CD4-positive, alpha-beta T cell treated with Interleukin-17A for 1 hour (primary cell): ENCODE data around the gene TMEM121.
"Not testable (repeated sequence)": the region's sequence is repeated elsewhere in the genome, so short reads cannot be mapped to it uniquely, and the experiment has no call there.

Experiments used
- DNase-seq: peaks from one replicate; pipeline ENCODE4 v3.0.0-alpha.2; 2020

TMEM121 gene

DNA sequence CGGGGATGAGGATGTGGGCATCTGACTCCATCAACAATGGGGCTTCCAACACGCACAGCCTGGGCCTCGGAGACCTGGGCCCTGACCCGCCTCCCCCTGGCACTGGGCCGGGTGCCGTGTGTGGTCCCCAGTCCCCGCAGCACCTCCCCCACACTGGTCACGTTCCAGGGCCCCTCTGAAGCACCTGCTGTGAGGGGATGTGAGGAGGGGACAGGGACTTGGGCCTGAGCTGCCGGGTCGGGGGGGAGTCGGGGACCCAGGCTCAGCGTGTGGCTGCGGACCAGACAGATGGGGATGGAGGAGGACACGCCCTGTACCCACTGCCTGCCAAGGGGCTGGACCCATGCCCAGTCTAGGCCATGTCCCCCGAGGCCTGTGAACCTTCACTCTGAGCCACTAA lies 45.7 kb downstream of the TMEM121 start:
- DNase-seq: not testable (repeated sequence)

DNA sequence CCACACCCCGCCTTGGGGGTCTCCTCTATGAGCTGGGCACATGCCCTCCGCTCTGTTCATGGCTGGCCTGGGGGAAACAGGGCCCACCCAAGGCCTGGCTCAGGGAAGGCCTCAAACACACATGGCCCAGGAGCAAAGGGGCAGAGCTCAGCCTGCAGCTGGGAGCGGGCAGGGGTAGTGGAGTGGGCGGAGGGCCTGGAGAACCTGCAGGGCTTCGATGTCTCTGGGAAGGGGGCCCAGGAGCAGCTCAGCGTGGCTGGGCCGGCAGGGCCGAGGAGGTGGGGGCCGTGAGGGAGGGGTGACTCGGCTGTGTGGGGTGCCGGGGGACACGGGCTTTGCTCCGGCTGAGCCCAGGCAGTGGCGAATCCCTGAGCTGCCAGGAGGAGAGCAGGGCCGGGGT lies 47.5 kb downstream of the TMEM121 start:
- not testable (repeated sequence) for DNase-seq

- DNase-seq: not testable (repeated sequence)
These were observed 48.0 kb downstream of the TMEM121 start for GRCh38 chr14:105574411-105574810.

DNA sequence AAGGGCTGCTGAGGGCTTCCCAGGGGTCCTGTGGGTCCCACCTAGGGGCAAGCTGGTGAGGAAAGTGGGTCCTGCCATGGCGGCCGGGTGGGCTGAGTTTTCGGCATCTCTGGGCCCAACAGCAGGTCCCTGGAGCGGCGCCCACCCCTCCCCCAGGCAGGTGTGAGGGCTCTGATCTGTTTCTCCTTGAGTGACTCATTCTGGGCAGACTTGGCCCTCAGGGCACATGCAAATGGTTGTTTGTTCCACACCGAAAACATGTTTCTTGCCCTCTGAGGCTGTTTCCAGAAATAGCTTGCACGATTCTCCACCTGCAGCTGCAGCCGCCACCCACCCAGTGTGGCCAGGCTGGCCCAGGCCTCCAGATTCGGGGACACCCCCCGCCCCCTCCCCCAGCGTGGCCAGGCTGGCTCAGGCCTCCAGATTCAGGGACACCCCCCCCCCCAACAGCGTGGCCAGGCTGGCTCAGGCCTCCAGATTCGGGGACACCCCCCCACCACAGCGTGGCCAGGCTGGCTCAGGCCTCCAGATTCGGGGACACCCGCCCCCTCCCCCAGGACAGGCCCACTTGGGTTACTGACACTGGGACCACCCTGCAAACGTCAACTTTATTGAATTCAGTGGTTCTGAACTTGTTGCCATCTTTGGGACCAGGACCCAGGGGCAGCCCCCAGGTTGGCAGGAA lies 48.8 kb downstream of the TMEM121 start:
- not testable (repeated sequence) for DNase-seq

DNA sequence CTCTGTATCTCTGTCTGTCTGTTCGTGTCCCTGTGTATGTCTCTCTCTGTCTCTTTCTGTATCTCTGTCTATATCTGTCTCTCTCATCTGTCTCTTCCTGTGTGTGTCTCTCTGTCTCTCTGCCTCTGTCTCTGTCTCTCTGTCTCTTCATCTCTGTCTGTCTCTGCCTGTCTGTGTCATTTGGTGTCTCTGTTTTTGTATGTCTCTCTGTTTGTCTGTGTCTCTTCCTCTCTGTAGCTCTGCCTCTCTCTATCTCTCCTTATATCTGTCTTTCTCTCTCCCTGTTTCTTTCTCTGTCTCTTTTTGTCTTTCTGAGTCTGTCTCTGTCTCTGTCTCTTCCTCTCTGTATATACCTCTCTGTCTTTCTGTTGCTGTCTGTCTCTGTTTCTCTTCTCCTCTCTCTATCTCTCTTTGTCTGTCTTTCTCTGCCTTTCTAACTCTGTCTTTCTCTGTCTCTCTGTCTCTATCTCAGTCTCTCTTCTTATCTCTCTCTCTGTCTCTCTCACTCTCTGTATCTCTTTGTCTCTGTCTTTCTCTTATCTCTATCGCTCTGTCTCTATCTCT lies 50.2 kb downstream of the TMEM121 start:
- no peak for DNase-seq

- no peak for DNase-seq
These were observed 51.0 kb downstream of the TMEM121 start for GRCh38 chr14:105577314-105577861.

DNA sequence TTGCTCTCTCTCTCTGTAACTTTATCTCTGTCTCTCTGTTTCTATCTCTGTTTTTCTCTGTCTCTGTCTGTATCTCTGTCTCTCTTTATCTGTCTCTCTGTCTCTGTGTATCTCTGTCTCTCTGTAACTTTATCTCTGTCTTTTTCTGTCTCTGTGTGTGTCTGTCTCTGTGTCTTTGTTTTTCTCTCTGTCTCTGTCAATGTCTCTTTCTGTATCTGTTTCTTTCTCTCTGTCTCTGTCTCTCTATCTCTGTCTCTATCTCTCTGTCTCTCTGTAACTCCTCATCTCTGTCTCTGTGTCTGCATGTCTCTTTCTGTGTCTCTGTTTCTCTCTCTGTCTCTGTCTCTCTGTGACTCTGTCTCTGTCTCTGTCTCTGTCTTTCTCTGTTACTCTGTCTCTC lies 51.7 kb downstream of the TMEM121 start:
- DNase-seq: no peak

DNA sequence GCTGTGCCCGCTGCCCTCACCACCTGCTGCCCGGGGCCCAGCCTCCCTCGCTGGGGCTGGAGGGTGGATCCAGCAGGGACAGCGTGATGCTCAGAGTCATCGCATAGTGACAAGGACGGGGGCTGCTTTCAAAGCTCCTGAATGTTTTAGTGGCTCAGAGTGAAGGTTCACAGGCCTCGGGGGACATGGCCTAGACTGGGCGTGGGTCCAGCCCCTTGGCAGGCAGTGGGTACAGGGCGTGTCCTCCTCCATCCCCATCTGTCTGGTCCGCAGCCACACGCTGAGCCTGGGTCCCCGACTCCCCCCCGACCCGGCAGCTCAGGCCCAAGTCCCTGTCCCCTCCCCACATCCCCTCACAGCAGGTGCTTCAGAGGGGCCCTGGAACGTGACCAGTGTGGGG lies 52.8 kb downstream of the TMEM121 start:
- DNase-seq: not testable (repeated sequence)
